HepG2 (cell line): ENCODE data around the gene C3orf22. TPM values are rescaled to one million over a fixed set of nuclear protein-coding genes. Genes with fewer than 3 reads are reported as not detected.
A peak's percentile ranks its signal among the peaks of the same experiment; 100 is the strongest.

Experiments used
- CHCHD3 ChIP-seq: sonication (generic); formaldehyde crosslinking; IDR thresholded peaks from 2 replicates; pipeline ENCODE4 v1.8.0; 2022; ENCODE audit warnings: mild to moderate bottlenecking, missing genetic modification reagents, moderate library complexity
- GABPA ChIP-seq, 2 experiments: IDR thresholded peaks; 2 replicates each; pipeline ENCODE4 v1.6.1; 2011 to 2016; ENCODE audit warnings: low read depth in 2 of 2, low read length in 1 of 2, missing biosample characterization in 1 of 2, missing genetic modification characterization in 1 of 2
- MAZ ChIP-seq, 2 experiments: sonication (generic) in 1 of 2; formaldehyde crosslinking in 1 of 2; IDR thresholded peaks; 2 replicates each; pipeline versions ENCODE4 v1.5.0 to v1.6.1; 2012 to 2020; ENCODE audit warnings: low read depth in 2 of 2, mild to moderate bottlenecking in 2 of 2, borderline replicate concordance in 1 of 2, improper control_type of control experiment in 1 of 2, low read length in 1 of 2, missing genetic modification reagents in 1 of 2, moderate library complexity in 1 of 2
- ZNF292 ChIP-seq: sonication (generic); formaldehyde crosslinking; IDR thresholded peaks from 2 replicates; pipeline ENCODE4 v1.8.1; 2022; ENCODE audit warnings: mild to moderate bottlenecking, low read depth, missing genetic modification reagents, borderline replicate concordance
- ZNF749 ChIP-seq: sonication (generic); formaldehyde crosslinking; IDR thresholded peaks from 2 replicates; pipeline ENCODE4 v1.8.0; 2022; ENCODE audit warnings: mild to moderate bottlenecking, missing genetic modification reagents, moderate library complexity, borderline replicate concordance
- ZNF879 ChIP-seq: sonication (generic); formaldehyde crosslinking; IDR thresholded peaks from 2 replicates; pipeline ENCODE4 v1.8.1; 2023; ENCODE audit warnings: missing genetic modification reagents
- polyA plus RNA-seq, 8 experiments: library from polyadenylated mRNA; depleted of rRNA in 3 of 8; stranded (reverse) in 7 of 8; unstranded in 1 of 8; fragments of >200 nt; fragmentation: Illumina TruSeq in 4 of 8; extraction: Trizol in 4 of 8; gene quantifications; 2 replicates each; pipeline versions ENCODE4 v1.2.1 to v1.2.3, GENCODE V29; 2011 to 2016; ENCODE audit warnings: low read depth in 4 of 8, missing spikeins in 1 of 8, mixed read lengths in 1 of 8; ENCODE audit not compliant: insufficient read depth in 1 of 8
- total RNA-seq, 5 experiments: library from RNA; depleted of rRNA; stranded (reverse); fragments of >200 nt; fragmentation: Illumina TruSeq; extraction: Trizol; gene quantifications; 2 replicates each; pipeline ENCODE4 v1.2.3, GENCODE V29; 2016; ENCODE audit warnings: low read depth in 1 of 5
- TF ChIP-seq, protein P1 (sequence below): sonication (generic); formaldehyde crosslinking; conservative IDR thresholded peaks from 2 replicates; pipeline ENCODE4 v1.8.0; 2022; ENCODE audit warnings: mild to moderate bottlenecking, moderate library complexity, missing genetic modification reagents
- TF ChIP-seq, protein P2 (sequence below): sonication (generic); formaldehyde crosslinking; IDR thresholded peaks from 2 replicates; pipeline ENCODE4 v1.4.0; 2020; ENCODE audit warnings: missing genetic modification reagents; ENCODE audit errors: not compliant biosample characterization

Gene C3orf22
- total and polyA plus RNA-seq, 2 of the 13 experiments (the other 11 are each of a cell fraction or from before 2014, with no cell fraction given): not detected

DNA sequence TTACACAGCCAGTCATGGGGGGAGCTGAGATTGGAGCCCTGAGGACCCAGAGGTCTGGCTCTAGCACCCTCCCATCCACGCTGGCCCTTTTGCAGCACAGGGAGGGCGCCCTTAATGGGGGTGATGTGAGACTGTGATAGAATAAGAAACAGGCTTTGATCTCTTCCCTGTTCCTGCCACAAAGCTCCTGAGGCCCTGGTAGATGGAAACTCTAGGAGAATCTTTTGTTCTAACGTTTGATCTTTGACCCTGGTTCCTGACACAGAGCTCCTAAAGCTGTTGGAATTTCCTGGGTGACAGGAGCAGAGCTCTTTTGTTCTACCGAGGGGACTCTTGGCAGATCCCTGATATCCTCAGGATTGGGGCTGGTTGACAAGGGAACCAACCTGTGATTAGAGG is 40.0 kb downstream of the C3orf22 start (continued):
- TF ChIP-seq GABPA (IDR thresholded peaks at IDR 0.05; ENCODE audit: low read depth, low read length): no peak
- 0 out of 2 replicates have a peak, but pooled peaks have one; percentile 10 for TF ChIP-seq GABPA (CRISPR knock-in tag; IDR thresholded peaks at IDR 0.05; ENCODE audit: low read depth)
- TF ChIP-seq, protein P1, sequence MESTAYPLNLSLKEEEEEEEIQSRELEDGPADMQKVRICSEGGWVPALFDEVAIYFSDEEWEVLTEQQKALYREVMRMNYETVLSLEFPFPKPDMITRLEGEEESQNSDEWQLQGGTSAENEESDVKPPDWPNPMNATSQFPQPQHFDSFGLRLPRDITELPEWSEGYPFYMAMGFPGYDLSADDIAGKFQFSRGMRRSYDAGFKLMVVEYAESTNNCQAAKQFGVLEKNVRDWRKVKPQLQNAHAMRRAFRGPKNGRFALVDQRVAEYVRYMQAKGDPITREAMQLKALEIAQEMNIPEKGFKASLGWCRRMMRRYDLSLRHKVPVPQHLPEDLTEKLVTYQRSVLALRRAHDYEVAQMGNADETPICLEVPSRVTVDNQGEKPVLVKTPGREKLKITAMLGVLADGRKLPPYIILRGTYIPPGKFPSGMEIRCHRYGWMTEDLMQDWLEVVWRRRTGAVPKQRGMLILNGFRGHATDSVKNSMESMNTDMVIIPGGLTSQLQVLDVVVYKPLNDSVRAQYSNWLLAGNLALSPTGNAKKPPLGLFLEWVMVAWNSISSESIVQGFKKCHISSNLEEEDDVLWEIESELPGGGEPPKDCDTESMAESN (CRISPR knock-in tag): no peak
- TF ChIP-seq ZNF879 (CRISPR knock-in tag): no peak
- TF ChIP-seq, protein P2, sequence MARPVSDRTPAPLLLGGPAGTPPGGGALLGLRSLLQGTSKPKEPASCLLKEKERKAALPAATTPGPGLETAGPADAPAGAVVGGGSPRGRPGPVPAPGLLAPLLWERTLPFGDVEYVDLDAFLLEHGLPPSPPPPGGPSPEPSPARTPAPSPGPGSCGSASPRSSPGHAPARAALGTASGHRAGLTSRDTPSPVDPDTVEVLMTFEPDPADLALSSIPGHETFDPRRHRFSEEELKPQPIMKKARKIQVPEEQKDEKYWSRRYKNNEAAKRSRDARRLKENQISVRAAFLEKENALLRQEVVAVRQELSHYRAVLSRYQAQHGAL: no peak
- TF ChIP-seq ZNF292 (CRISPR knock-in tag): no peak; the same call in 1 of the 2 replicates
- no peak for TF ChIP-seq MAZ (IDR thresholded peaks at IDR 0.05; ENCODE audit: borderline replicate concordance, low read depth, low read length)
- TF ChIP-seq MAZ (CRISPR knock-in tag; IDR thresholded peaks at IDR 0.05; ENCODE audit: low read depth): no peak
- TF ChIP-seq ZNF749 (CRISPR knock-in tag): no peak
- no peak for TF ChIP-seq CHCHD3 (CRISPR knock-in tag)
